HG03097 (cell line): ENCODE data around the gene FGFBP1.

Source experiments
- ATAC-seq: cut with Tn5 transposase; IDR thresholded peaks from one replicate; pipeline ENCODE4 v1.9.1; 2021; ENCODE audit not compliant: unreplicated experiment, low FRiP score

The FGFBP1 gene

GRCh38 chr4:15938640-15939039 is at the start of gene FGFBP1:
TSS of gene FGFBP1 (minus strand) at chr4:15938740. CDS start at chr4:15936632, 2,108 bp downstream.
- ATAC-seq = no peak

- ATAC-seq = no peak
Measured at GRCh38 chr4:15988222-15988621, 49.7 kb upstream of the FGFBP1 start.

- ATAC-seq = no peak
Measured at GRCh38 chr4:15986907-15987306, 48.4 kb upstream of the FGFBP1 start.

- ATAC-seq = no peak
Measured at GRCh38 chr4:15983610-15984009, 45.1 kb upstream of the FGFBP1 start.

GRCh38 chr4:15982842-15983524 is 44.4 kb upstream of the FGFBP1 start:
- ATAC-seq = no peak

GRCh38 chr4:15976456-15977447 is 38.2 kb upstream of the FGFBP1 start:
- ATAC-seq = no peak

GRCh38 chr4:15971068-15971801 is 32.7 kb upstream of the FGFBP1 start:
- ATAC-seq = no peak

- no peak for ATAC-seq
Measured at GRCh38 chr4:15968551-15969300, 30.2 kb upstream of the FGFBP1 start.

- no peak for ATAC-seq
Measured at GRCh38 chr4:15965325-15965724, 26.8 kb upstream of the FGFBP1 start.

- ATAC-seq = no peak
Measured at GRCh38 chr4:15964159-15964558, 25.6 kb upstream of the FGFBP1 start.

GRCh38 chr4:15963576-15963975 is 25.0 kb upstream of the FGFBP1 start:
- ATAC-seq = no peak

GRCh38 chr4:15963001-15963451 is 24.5 kb upstream of the FGFBP1 start, which contains the start of gene FGFBP2:
TSS of gene FGFBP2 (minus strand) at chr4:15963175. CDS start at chr4:15963129, 46 bp downstream.
- no peak for ATAC-seq

- ATAC-seq = no peak
Measured at GRCh38 chr4:15961781-15962510, 23.4 kb upstream of the FGFBP1 start.

- no peak for ATAC-seq
Measured at GRCh38 chr4:15958562-15958961, 20.0 kb upstream of the FGFBP1 start.

GRCh38 chr4:15956179-15956850 is 17.8 kb upstream of the FGFBP1 start:
- peak; percentile 91 for ATAC-seq

GRCh38 chr4:15955670-15956069 is 17.1 kb upstream of the FGFBP1 start:
- no peak for ATAC-seq

GRCh38 chr4:15953625-15954024 is 15.1 kb upstream of the FGFBP1 start:
- no peak for ATAC-seq

GRCh38 chr4:15951781-15952180 is 13.2 kb upstream of the FGFBP1 start:
- ATAC-seq = no peak

GRCh38 chr4:15948826-15949225 is 10.3 kb upstream of the FGFBP1 start:
- ATAC-seq = no peak
